Measurements from ENCODE around the gene PTGES3. TPM values are rescaled to one million over a fixed set of nuclear protein-coding genes. Genes with fewer than 3 reads are reported as not detected.

PTGES3 gene
- total RNA-seq, 5 donors from 2014 or later (not counting 1 experiment from before 2014, with no cell fraction given): 121 to 155 (median 145) TPM

DNA sequence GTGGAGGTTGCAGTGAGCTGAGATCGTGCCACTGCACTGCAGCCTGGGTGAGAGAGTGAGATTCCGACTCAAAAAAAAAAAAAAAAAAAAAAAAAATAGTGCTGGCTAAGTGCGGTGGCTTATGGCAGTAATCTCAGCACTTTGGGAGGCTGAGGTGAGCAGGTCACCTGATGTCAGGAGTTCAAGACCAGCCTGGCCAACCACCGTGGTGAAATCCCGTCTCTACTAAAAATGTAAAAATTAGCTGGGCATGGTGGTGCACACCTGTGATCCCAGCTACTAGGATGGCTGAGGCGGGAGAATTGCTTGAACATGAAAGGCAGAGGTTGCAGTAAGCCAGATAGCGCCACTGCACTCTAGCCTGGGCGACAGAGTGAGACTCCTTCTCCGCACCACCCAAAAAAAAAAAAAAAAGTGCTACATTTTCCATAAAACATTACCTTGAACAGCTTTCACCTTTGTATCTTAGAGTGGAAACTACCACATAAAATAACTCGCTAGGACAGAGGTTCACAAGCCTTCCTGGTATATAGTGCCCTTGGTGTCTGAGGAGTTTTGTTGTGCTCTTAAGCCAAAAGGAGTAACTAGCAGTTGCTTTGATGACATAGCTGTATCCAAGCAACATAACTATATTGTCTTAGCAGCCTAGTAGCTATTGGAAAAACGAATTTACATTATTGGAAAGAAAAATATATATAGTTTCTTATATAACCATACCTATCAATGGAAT lies 11.1 kb downstream of the PTGES3 start:
- Histone ChIP-seq H3K9me3 (no peaks in the 10 kb centered on the region), H3K27me3 (replicated peaks in 1 of 2; ENCODE audit: control insufficient read depth in 2 of 2, extremely low read depth in 1 of 2, insufficient read depth in 2 of 2, low read length in 1 of 2) (no peaks in the 10 kb centered on the region), H3K27ac (ENCODE audit: low read length) (no peak overlapping the region), H3K4me1 (ENCODE audit: control insufficient read depth in 1 of 2, extremely low read depth in 1 of 2, insufficient read depth in 2 of 2, low read length in 2 of 2) (peaks cover 9 to 59% of the 10 kb centered on the region in 2 experiments), H3K36me3 (ENCODE audit: control insufficient read depth in 2 of 2, extremely low read depth in 1 of 2, insufficient read depth in 1 of 2, low read length in 1 of 2) (peaks cover 0 to 21% of the 10 kb centered on the region in 2 donors), H3K4me3 (ENCODE audit: control insufficient read depth in 1 of 2, extremely low read depth in 1 of 2, low read length in 1 of 2) (no peak overlapping the region)
- ATAC-seq (replicated peaks in 1 of 4) (peak in 2 of 4 experiments; percentile 27 to 63), DNase-seq (peak in 1 of 35 experiments; percentile 27)
- ChIA-PET POLR2A (interaction anchor here (0.6 to 1.0 kb wide), 7 partner anchors 9 to 434 kb away, joined by 3 to 4 read pairs (median 3); partner anchors contain the start of gene STAT6 (in 1 of the 2)), CTCF (interaction anchor here (0.6 to 1.0 kb wide), 6 partner anchors 8 to 500 kb away, joined by 3 to 7 read pairs (median 6); no protein-coding TSS in a partner anchor)
- peaks cover 24% of the 10 kb centered on the region for H3K36me3 Mint-ChIP-seq
- peaks cover 58 to 80% (median 80%) of the 10 kb centered on the region in 3 donors for H3K4me1 Mint-ChIP-seq
- H3K9me3 Mint-ChIP-seq: no peaks in the 10 kb centered on the region
- peak overlapping the region in 2 of 3 donors; percentile 9 to 53 for H3K4me3 Mint-ChIP-seq
- H3K27ac Mint-ChIP-seq: no peak overlapping the region
- no peaks in the 10 kb centered on the region for H3K27me3 Mint-ChIP-seq
- 70% methylated on average over 3 of the region's 11 CpGs for WGBS (ENCODE audit: insufficient coverage)

GRCh38 chr12:56671608-56672007 lies 16.5 kb downstream of the PTGES3 start:
- peaks cover 10 to 53% of the 10 kb centered on the region in 2 donors for H3K36me3 ChIP-seq (ENCODE audit: control insufficient read depth in 2 of 2, extremely low read depth in 1 of 2, insufficient read depth in 1 of 2, low read length in 1 of 2)
- ATAC-seq (replicated peaks in 1 of 4) (no peak), DNase-seq (no peak)
- Mint-ChIP-seq H3K4me1 (peaks cover 36 to 51% (median 49%) of the 10 kb centered on the region in 3 donors), H3K27ac (peak overlapping the region in 1 of 2 donors; percentile 0), H3K4me3 (no peak overlapping the region), H3K9me3 (no peaks in the 10 kb centered on the region), H3K36me3 (peaks cover 40% of the 10 kb centered on the region), H3K27me3 (no peaks in the 10 kb centered on the region)
- no peak overlapping the region for H3K27ac ChIP-seq (ENCODE audit: low read length)
- peaks cover 9 to 18% of the 10 kb centered on the region in 2 experiments for H3K4me1 ChIP-seq (ENCODE audit: control insufficient read depth in 1 of 2, extremely low read depth in 1 of 2, insufficient read depth in 2 of 2, low read length in 2 of 2)
- WGBS (ENCODE audit: insufficient coverage): 93% methylated on average over 2 of the region's 2 CpGs
- CTCF ChIA-PET: interaction anchor here in 1 of 2 donors (0.6 kb wide), 1 partner anchor 29 kb away, joined by 3 read pairs; no protein-coding TSS in a partner anchor
- H3K27me3 ChIP-seq (replicated peaks in 1 of 2; ENCODE audit: control insufficient read depth in 2 of 2, extremely low read depth in 1 of 2, insufficient read depth in 2 of 2, low read length in 1 of 2): no peaks in the 10 kb centered on the region
- H3K9me3 ChIP-seq: no peaks in the 10 kb centered on the region
- H3K4me3 ChIP-seq (ENCODE audit: control insufficient read depth in 1 of 2, extremely low read depth in 1 of 2, low read length in 1 of 2): no peak overlapping the region
- POLR2A ChIA-PET: no interaction called here

DNA sequence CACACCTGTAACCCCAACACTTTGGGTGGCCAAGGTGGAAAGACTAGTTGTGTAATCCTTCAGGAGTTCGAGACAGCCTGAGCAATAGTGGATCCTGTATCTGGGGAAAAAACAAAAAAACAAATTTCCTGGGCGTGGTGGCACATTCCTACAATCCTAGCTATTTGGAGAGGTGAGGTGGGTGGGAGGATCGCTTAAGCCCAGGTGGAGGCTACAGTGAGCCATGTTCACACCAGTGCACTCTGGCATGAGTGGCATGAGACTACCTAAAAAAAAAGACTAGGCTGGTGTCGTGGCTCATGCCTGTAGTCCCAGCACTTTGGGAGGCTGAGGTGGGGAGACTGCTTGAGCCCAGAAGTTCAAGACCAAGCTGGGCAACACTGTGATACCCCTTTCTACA lies 17.2 kb downstream of the PTGES3 start:
- H3K36me3 Mint-ChIP-seq: peaks cover 42% of the 10 kb centered on the region
- H3K27me3 ChIP-seq (replicated peaks in 1 of 2; ENCODE audit: control insufficient read depth in 2 of 2, extremely low read depth in 1 of 2, insufficient read depth in 2 of 2, low read length in 1 of 2): no peaks in the 10 kb centered on the region
- no peak overlapping the region for H3K27ac Mint-ChIP-seq
- no peak overlapping the region for H3K27ac ChIP-seq (ENCODE audit: low read length)
- ChIA-PET POLR2A (no interaction called here), CTCF (interaction anchor here (0.5 to 1.1 kb wide), 2 partner anchors 14 to 427 kb away, joined by 3 to 4 read pairs; no protein-coding TSS in a partner anchor)
- H3K36me3 ChIP-seq (ENCODE audit: control insufficient read depth in 2 of 2, extremely low read depth in 1 of 2, insufficient read depth in 1 of 2, low read length in 1 of 2): peaks cover 10 to 61% of the 10 kb centered on the region in 2 donors
- no peaks in the 10 kb centered on the region for H3K9me3 Mint-ChIP-seq
- H3K4me3 ChIP-seq (ENCODE audit: control insufficient read depth in 1 of 2, extremely low read depth in 1 of 2, low read length in 1 of 2): no peak overlapping the region
- no CpG with 5 or more reads among the region's 4 CpGs for WGBS (ENCODE audit: insufficient coverage)
- H3K9me3 ChIP-seq: no peaks in the 10 kb centered on the region
- ATAC-seq (replicated peaks in 1 of 4) (no peak), DNase-seq (no peak)
- H3K4me1 ChIP-seq (ENCODE audit: control insufficient read depth in 1 of 2, extremely low read depth in 1 of 2, insufficient read depth in 2 of 2, low read length in 2 of 2): peaks cover 4 to 16% of the 10 kb centered on the region in 2 experiments
- no peaks in the 10 kb centered on the region for H3K27me3 Mint-ChIP-seq
- peaks cover 30 to 45% (median 42%) of the 10 kb centered on the region in 3 donors for H3K4me1 Mint-ChIP-seq
- no peak overlapping the region for H3K4me3 Mint-ChIP-seq

- Mint-ChIP-seq H3K27me3 (no peaks in the 10 kb centered on the region), H3K4me1 (peaks cover 23 to 26% (median 24%) of the 10 kb centered on the region in 3 donors), H3K36me3 (peaks cover 60% of the 10 kb centered on the region), H3K27ac (peak overlapping the region in 1 of 2 donors; percentile 47), H3K4me3 (no peak overlapping the region), H3K9me3 (no peaks in the 10 kb centered on the region)
- H3K27me3 ChIP-seq (replicated peaks in 1 of 2; ENCODE audit: control insufficient read depth in 2 of 2, extremely low read depth in 1 of 2, insufficient read depth in 2 of 2, low read length in 1 of 2): no peaks in the 10 kb centered on the region
- DNase-seq: no peak
- H3K4me3 ChIP-seq (ENCODE audit: control insufficient read depth in 1 of 2, extremely low read depth in 1 of 2, low read length in 1 of 2): no peak overlapping the region
- H3K4me1 ChIP-seq (ENCODE audit: control insufficient read depth in 1 of 2, extremely low read depth in 1 of 2, insufficient read depth in 2 of 2, low read length in 2 of 2): peaks cover 4% of the 10 kb centered on the region in 2 experiments
- POLR2A ChIA-PET: no interaction called here
- CTCF ChIA-PET: interaction anchor here in 1 of 2 donors (1.2 kb wide), 1 partner anchor 31 kb away, joined by 4 read pairs; no protein-coding TSS in a partner anchor
- H3K36me3 ChIP-seq (ENCODE audit: control insufficient read depth in 2 of 2, extremely low read depth in 1 of 2, insufficient read depth in 1 of 2, low read length in 1 of 2): peaks cover 14 to 81% of the 10 kb centered on the region in 2 donors
- H3K9me3 ChIP-seq: no peaks in the 10 kb centered on the region
- ATAC-seq (replicated peaks in 1 of 4): no peak
- no CpG with 5 or more reads among the region's 2 CpGs for WGBS (ENCODE audit: insufficient coverage)
- no peak overlapping the region for H3K27ac ChIP-seq (ENCODE audit: low read length)
Measured at GRCh38 chr12:56668197-56668457, 20.0 kb downstream of the PTGES3 start.

- H3K9me3 Mint-ChIP-seq: no peaks in the 10 kb centered on the region
- H3K27me3 Mint-ChIP-seq: no peaks in the 10 kb centered on the region
- Histone ChIP-seq H3K27ac (ENCODE audit: low read length) (no peak overlapping the region), H3K27me3 (replicated peaks in 1 of 2; ENCODE audit: control insufficient read depth in 2 of 2, extremely low read depth in 1 of 2, insufficient read depth in 2 of 2, low read length in 1 of 2) (no peaks in the 10 kb centered on the region), H3K9me3 (no peaks in the 10 kb centered on the region), H3K36me3 (ENCODE audit: control insufficient read depth in 2 of 2, extremely low read depth in 1 of 2, insufficient read depth in 1 of 2, low read length in 1 of 2) (peaks cover 9 to 45% of the 10 kb centered on the region in 2 donors), H3K4me1 (ENCODE audit: control insufficient read depth in 1 of 2, extremely low read depth in 1 of 2, insufficient read depth in 2 of 2, low read length in 2 of 2) (no peaks in the 10 kb centered on the region), H3K4me3 (ENCODE audit: control insufficient read depth in 1 of 2, extremely low read depth in 1 of 2, low read length in 1 of 2) (no peak overlapping the region)
- peaks cover 26% of the 10 kb centered on the region for H3K36me3 Mint-ChIP-seq
- H3K4me3 Mint-ChIP-seq: no peak overlapping the region
- WGBS (ENCODE audit: insufficient coverage): 95% methylated on average over 8 of the region's 13 CpGs
- ATAC-seq (replicated peaks in 1 of 4) (peak in 3 of 4 experiments; percentile 16 to 18 (median 17)), DNase-seq (no peak)
- POLR2A ChIA-PET: interaction anchor here (0.7 to 1.0 kb wide), 3 partner anchors 11 to 22 kb away, joined by 3 to 7 read pairs (median 4); no protein-coding TSS in a partner anchor
- CTCF ChIA-PET: interaction anchor here in 1 of 2 donors (0.5 to 0.7 kb wide), 3 partner anchors 86 to 797 kb away, joined by 4 to 5 read pairs (median 4); no protein-coding TSS in a partner anchor
- H3K27ac Mint-ChIP-seq: no peak overlapping the region
- no peaks in the 10 kb centered on the region for H3K4me1 Mint-ChIP-seq
Measured at GRCh38 chr12:56661979-56662638, 26.0 kb downstream of the PTGES3 start.

GRCh38 chr12:56661560-56661959 lies 26.5 kb downstream of the PTGES3 start:
- Mint-ChIP-seq H3K4me1 (no peaks in the 10 kb centered on the region), H3K4me3 (no peak overlapping the region), H3K36me3 (peaks cover 26% of the 10 kb centered on the region), H3K9me3 (no peaks in the 10 kb centered on the region), H3K27ac (no peak overlapping the region), H3K27me3 (no peaks in the 10 kb centered on the region)
- Histone ChIP-seq H3K4me1 (ENCODE audit: control insufficient read depth in 1 of 2, extremely low read depth in 1 of 2, insufficient read depth in 2 of 2, low read length in 2 of 2) (no peaks in the 10 kb centered on the region), H3K27me3 (replicated peaks in 1 of 2; ENCODE audit: control insufficient read depth in 2 of 2, extremely low read depth in 1 of 2, insufficient read depth in 2 of 2, low read length in 1 of 2) (no peaks in the 10 kb centered on the region), H3K4me3 (ENCODE audit: control insufficient read depth in 1 of 2, extremely low read depth in 1 of 2, low read length in 1 of 2) (no peak overlapping the region), H3K9me3 (no peaks in the 10 kb centered on the region), H3K27ac (ENCODE audit: low read length) (no peak overlapping the region), H3K36me3 (ENCODE audit: control insufficient read depth in 2 of 2, extremely low read depth in 1 of 2, insufficient read depth in 1 of 2, low read length in 1 of 2) (peaks cover 4 to 40% of the 10 kb centered on the region in 2 donors)
- ChIA-PET POLR2A (interaction anchor here (0.6 to 1.0 kb wide), 3 partner anchors 8 to 23 kb away, joined by 3 to 7 read pairs (median 4); no protein-coding TSS in a partner anchor), CTCF (interaction anchor here in 1 of 2 donors (0.5 kb wide), 1 partner anchor 398 kb away, joined by 4 read pairs; no protein-coding TSS in a partner anchor)
- 84% methylated on average over 4 of the region's 7 CpGs for WGBS (ENCODE audit: insufficient coverage)
- DNase-seq (no peak), ATAC-seq (replicated peaks in 1 of 4) (peak in 2 of 4 experiments; percentile 16 to 21)

Data from T-cell (primary cell).